Chondrocyte (in vitro differentiated cells): ENCODE measurements around the gene MPV17. TPM values are rescaled to one million over a fixed set of nuclear protein-coding genes. Genes with fewer than 3 reads are reported as not detected.
"Not testable (repeated sequence)": the region's sequence is repeated elsewhere in the genome, so short reads cannot be mapped to it uniquely, and the experiment has no call there.

Experiments used
- DNase-seq: peaks from one replicate; pipeline ENCODE4 v3.0.0; 2021; ENCODE audit warnings: mixed read lengths, low spot score
- H3K27ac Mint-ChIP-seq: one replicate; pipeline ENCODE4 v1.8.0; 2021; ENCODE audit warnings: mild to moderate bottlenecking, moderate library complexity, mixed read lengths; ENCODE audit not compliant: unreplicated experiment
- H3K27me3 Mint-ChIP-seq: 2 replicates; pipeline ENCODE4 v1.8.0; 2021; ENCODE audit warnings: low read depth, mixed read lengths
- H3K36me3 Mint-ChIP-seq: 2 replicates; pipeline ENCODE4 v1.8.0; 2021; ENCODE audit warnings: low read depth, mixed read lengths
- H3K4me1 Mint-ChIP-seq: 2 replicates; pipeline ENCODE4 v1.8.0; 2021; ENCODE audit warnings: low read depth, mild to moderate bottlenecking, mixed read lengths
- H3K4me3 Mint-ChIP-seq: one replicate; pipeline ENCODE4 v1.8.0; 2021; ENCODE audit warnings: mild to moderate bottlenecking, moderate library complexity, mixed read lengths; ENCODE audit not compliant: unreplicated experiment
- H3K9me3 Mint-ChIP-seq: 2 replicates; pipeline ENCODE4 v1.8.0; 2021; ENCODE audit warnings: low read depth, mixed read lengths
- total RNA-seq: library from RNA; stranded (reverse); gene quantifications from 3 replicates; pipeline ENCODE4 v1.2.1, GENCODE V29; 2021
- TF ChIP-seq, protein P1 (sequence below): fragments of 200-600 bp; sonication (generic); IDR thresholded peaks from 2 replicates; pipeline ENCODE4 v1.5.0; 2021; ENCODE audit warnings: antibody characterized with exemption, mild to moderate bottlenecking, moderate library complexity

The MPV17 gene
- total RNA-seq, 1 donor from 2014 or later: 57.7 TPM

DNA sequence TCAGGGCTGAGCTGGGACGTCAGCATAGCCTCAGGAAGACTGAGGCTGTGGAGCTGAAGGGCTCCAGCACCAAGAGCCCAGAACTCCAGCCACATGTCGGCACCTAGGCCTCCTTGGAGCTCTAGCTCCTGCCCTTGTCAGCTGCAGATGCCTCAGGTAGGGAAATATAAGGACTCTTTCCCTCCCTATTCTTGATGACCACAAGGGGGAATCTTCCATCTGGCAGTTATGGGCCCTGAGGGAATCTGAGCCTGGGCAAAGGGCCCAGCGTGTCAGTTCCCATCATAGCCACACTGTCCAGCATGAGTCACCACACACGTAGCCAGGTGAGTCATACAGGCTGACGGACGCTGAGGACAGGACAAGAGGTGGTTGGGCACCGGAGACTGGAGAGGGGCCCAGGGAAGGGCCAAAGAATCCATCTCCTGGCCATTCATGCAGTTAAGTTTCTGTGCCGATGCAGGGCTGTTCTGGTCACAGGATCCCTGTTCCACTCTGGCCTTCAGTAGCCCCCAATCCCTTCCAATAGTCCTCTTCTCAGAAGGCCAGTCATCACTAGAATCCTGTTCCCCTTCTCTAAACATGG is 1.8 kb downstream of the MPV17 start:
- Mint-ChIP-seq H3K27ac (peak overlapping the region; percentile 93), H3K4me1 (peaks cover 33% of the 10 kb centered on the region), H3K9me3 (no peaks in the 10 kb centered on the region), H3K27me3 (no peaks in the 10 kb centered on the region), H3K36me3 (peaks cover 2% of the 10 kb centered on the region), H3K4me3 (no peak overlapping the region)
- no peak for DNase-seq
- TF ChIP-seq, protein P1, sequence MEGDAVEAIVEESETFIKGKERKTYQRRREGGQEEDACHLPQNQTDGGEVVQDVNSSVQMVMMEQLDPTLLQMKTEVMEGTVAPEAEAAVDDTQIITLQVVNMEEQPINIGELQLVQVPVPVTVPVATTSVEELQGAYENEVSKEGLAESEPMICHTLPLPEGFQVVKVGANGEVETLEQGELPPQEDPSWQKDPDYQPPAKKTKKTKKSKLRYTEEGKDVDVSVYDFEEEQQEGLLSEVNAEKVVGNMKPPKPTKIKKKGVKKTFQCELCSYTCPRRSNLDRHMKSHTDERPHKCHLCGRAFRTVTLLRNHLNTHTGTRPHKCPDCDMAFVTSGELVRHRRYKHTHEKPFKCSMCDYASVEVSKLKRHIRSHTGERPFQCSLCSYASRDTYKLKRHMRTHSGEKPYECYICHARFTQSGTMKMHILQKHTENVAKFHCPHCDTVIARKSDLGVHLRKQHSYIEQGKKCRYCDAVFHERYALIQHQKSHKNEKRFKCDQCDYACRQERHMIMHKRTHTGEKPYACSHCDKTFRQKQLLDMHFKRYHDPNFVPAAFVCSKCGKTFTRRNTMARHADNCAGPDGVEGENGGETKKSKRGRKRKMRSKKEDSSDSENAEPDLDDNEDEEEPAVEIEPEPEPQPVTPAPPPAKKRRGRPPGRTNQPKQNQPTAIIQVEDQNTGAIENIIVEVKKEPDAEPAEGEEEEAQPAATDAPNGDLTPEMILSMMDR: peak; percentile 76

DNA sequence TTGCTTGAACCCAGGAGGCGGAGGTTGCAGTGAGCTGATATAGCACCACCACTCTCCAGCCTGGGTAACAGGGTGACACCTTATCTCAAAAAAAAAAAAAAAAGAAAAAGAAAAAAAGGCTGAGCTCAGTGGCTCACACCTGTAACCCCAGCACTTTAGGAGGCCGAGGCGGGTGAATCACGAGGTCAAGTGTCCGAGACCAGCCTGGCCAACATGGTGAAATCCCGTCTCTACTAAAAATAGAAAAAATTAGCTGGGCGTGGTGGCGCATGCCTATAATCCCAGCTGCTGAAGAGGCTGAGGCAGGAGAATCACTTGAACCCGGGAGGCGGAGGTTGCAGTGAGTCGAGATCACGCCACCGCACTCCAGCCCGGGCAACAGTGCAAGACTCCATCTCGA is 3.1 kb downstream of the MPV17 start:
- not testable (repeated sequence) for DNase-seq, H3K27ac Mint-ChIP-seq, H3K4me3 Mint-ChIP-seq, H3K9me3 Mint-ChIP-seq, H3K36me3 Mint-ChIP-seq, H3K27me3 Mint-ChIP-seq
- H3K4me1 Mint-ChIP-seq: peaks cover 33% of the 10 kb centered on the region

DNA sequence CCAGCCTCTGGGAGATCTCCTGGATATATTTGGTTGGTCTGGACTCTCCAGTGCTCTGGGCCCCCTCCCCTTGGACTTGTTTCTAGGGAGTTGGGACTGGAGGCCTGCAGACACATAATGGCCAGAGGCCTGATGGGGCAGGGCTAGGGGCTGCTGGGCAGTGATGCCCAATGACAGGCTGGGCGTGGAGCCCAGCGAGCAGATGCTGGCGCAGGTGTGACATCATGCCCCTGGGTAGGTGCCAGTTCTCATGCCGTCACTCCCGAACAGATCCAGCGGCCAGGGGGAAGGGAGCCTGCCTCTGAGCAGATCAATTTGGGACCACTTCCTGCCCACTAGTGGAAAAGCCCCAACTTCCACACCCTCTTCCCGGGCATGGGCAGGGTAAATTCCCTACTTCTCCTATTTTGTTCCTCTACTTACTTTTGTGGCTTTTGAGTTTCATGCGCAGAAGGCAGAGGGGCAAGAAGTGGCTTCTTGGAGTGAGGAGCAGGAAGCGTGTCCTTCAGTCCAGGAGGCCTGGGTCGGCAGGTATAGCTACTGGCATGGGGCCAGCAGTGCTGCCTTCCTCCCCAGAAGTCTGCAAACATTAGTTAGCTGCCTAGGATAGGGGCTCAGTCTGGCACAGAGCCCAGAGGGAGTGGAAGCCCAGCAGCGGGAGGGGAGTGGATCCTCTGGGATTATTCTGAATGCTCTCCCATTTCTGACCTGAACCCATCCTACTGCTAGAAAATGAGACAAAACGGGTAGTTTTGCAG is 6.1 kb downstream of the MPV17 start:
- TF ChIP-seq, protein P1: no peak
- Mint-ChIP-seq H3K27me3 (no peaks in the 10 kb centered on the region), H3K4me3 (no peak overlapping the region), H3K27ac (no peak overlapping the region), H3K9me3 (no peaks in the 10 kb centered on the region), H3K36me3 (peaks cover 2% of the 10 kb centered on the region), H3K4me1 (peaks cover 15% of the 10 kb centered on the region)
- no peak for DNase-seq

DNA sequence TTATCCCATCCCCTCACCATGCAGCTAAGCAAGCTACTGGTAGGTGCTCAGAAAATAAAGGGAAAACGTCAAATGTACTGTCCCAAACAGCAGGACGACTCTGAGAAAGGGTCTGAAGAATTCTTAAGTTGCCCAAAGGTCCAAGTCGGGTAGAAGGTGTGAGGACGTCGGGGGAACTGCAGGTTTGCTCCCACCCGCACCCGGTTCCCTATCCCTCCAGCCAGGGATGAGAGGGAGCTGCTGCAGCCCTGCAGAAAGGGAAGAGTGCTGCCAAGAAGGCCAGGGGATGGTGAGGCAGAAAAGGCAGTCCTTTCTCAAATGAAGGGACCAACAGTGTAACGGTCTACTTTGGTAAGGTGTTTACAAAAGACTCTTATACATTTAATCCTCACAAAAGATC is 7.8 kb downstream of the MPV17 start:
- Mint-ChIP-seq H3K4me1 (no peaks in the 10 kb centered on the region), H3K9me3 (no peaks in the 10 kb centered on the region), H3K4me3 (no peak overlapping the region), H3K36me3 (peaks cover 10% of the 10 kb centered on the region), H3K27ac (no peak overlapping the region), H3K27me3 (no peaks in the 10 kb centered on the region)
- TF ChIP-seq, protein P1: no peak
- DNase-seq: no peak

DNA sequence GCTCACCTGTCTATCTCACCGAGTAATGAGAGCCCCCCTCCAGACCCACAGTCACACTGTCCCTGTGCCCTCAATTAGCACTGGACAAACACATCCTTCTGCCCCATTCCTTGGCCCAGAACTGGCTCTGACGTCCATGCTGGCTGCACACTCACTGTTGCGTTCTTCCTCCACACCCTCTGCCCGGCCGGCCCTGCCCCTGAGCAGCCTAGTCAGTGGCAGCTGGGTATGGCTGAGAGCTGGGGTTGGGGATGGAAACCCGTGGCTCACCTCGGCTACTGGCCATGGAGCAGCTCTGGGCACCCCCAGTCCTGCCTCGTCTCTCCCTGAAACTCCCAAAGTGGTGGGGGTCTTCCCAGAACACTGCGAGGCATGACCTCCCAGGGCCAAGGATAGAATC is 8.2 kb downstream of the MPV17 start:
- Mint-ChIP-seq H3K9me3 (no peaks in the 10 kb centered on the region), H3K36me3 (peaks cover 12% of the 10 kb centered on the region), H3K27ac (no peak overlapping the region), H3K4me1 (no peaks in the 10 kb centered on the region), H3K27me3 (no peaks in the 10 kb centered on the region), H3K4me3 (no peak overlapping the region)
- DNase-seq: no peak
- TF ChIP-seq, protein P1: no peak
